Measurements from ENCODE around the gene GALT.

Gene GALT

DNA sequence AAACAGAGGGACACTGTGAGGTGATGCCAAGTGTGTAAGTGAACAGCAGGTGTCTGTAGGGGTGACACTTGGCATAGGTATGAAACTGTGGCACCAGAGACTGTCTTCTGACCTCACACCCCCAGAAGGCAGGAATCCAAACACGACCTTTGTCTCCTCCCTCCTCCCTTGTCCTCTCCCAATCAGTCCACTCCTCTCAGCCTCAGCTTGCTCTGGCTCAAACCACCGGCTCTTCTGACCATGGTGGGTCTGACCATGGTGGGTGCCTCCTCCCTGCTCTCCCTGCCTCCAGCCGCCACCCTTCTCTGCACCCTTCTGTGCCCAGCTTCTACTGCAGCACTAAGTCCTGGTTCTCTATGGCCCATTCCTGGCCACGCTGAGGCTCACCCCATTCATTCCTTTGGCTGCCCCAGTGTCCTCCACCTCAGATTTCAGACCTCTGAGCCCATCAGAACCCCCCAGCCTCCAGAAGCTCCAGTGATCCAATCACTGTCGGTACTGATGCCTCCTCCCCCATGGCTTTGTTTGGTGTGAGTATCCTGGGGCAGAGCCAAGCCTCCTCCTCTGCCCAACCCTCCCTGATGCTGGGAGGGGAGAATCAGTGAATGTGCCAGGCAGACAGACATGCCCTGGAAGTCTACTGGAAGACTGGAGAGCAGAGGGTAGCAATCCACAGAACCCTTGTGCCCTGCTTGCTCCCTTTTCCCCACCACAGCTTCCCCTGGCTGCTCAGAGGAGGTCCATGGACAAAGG is 15.9 kb upstream of the GALT start:
- DNase-seq (ENCODE audit: low read depth, low spot score), result no peak
- TF ChIP-seq, protein P1, sequence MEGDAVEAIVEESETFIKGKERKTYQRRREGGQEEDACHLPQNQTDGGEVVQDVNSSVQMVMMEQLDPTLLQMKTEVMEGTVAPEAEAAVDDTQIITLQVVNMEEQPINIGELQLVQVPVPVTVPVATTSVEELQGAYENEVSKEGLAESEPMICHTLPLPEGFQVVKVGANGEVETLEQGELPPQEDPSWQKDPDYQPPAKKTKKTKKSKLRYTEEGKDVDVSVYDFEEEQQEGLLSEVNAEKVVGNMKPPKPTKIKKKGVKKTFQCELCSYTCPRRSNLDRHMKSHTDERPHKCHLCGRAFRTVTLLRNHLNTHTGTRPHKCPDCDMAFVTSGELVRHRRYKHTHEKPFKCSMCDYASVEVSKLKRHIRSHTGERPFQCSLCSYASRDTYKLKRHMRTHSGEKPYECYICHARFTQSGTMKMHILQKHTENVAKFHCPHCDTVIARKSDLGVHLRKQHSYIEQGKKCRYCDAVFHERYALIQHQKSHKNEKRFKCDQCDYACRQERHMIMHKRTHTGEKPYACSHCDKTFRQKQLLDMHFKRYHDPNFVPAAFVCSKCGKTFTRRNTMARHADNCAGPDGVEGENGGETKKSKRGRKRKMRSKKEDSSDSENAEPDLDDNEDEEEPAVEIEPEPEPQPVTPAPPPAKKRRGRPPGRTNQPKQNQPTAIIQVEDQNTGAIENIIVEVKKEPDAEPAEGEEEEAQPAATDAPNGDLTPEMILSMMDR (IDR thresholded peaks at IDR 0.05; ENCODE audit: insufficient read depth, low read length, missing control alignments), result no peak
- ChIA-PET CTCF (interaction anchor here (1.1 to 10.9 kb wide), 9 partner anchors 9 to 83 kb away, joined by 3 to 274 read pairs (median 6); partner anchors contain the start of genes DCTN3, GALT and RPP25L), POLR2A (no interaction called here)
- H3K4me3 ChIP-seq (ENCODE audit: low read depth, low read length), result no peak overlapping the region

- ChIA-PET CTCF (interaction anchor here (1.0 to 10.9 kb wide), 15 partner anchors 8 to 131 kb away, joined by 3 to 274 read pairs (median 11); partner anchors contain the start of genes DCTN3, GALT, IL11RA and RPP25L), POLR2A (interaction anchor here (0.5 kb wide), 1 partner anchor 269 kb away, joined by 3 read pairs; no protein-coding TSS in a partner anchor)
- no peak for DNase-seq (ENCODE audit: low read depth, low spot score)
- TF ChIP-seq, protein P1 (IDR thresholded peaks at IDR 0.05; ENCODE audit: insufficient read depth, low read length, missing control alignments), result no peak
- no peak overlapping the region for H3K4me3 ChIP-seq (ENCODE audit: low read depth, low read length)
These were observed 13.3 kb upstream of the GALT start for GRCh38 chr9:34633166-34633565.

DNA sequence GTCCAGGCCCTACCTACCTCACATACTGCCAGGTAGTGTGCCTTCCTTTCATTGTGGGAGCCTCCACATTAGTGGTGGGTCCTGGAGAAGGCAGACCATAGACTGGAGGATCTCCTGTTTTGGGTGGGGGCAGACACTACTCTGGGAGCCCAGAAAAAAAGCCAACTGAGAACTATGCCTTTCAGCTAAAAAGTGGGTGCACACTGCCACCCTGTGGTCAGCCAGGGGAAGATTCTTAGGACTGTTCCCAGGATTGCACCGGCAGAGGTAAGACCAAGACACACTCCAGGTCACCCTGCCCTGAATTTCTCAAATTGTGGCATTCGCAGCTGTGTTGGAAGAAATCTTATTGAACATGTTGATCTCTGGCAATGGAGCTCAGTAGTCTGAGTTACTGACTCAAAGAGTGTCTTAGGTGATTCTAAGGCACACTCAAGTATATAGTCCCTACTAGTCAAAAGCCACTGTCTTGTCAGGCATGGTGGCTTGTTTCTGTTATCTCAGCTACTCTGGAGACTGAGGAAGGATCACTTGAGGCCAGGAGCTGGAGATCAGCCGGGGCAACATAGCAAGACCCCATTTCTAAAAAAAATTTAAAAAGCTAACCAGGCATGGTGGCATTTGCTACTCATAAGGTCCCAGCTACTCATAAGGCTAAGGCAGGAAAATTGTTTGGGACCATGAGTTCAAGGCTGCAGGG is 12.5 kb upstream of the GALT start:
- TF ChIP-seq, protein P1 (IDR thresholded peaks at IDR 0.05; ENCODE audit: insufficient read depth, low read length, missing control alignments), result peak; percentile 82
- POLR2A ChIA-PET, result interaction anchor here (0.5 to 0.6 kb wide), 2 partner anchors 14 to 270 kb away, joined by 3 read pairs; partner anchors contain the start of gene DCTN3
- no peak for DNase-seq (ENCODE audit: low read depth, low spot score)
- CTCF ChIA-PET, result interaction anchor here (0.6 to 10.9 kb wide), 32 partner anchors 9 to 302 kb away, joined by 3 to 274 read pairs (median 6); partner anchors contain the start of genes DCTN3, ENHO, GALT and IL11RA
- no peak overlapping the region for H3K4me3 ChIP-seq (ENCODE audit: low read depth, low read length)

- TF ChIP-seq, protein P1 (IDR thresholded peaks at IDR 0.05; ENCODE audit: insufficient read depth, low read length, missing control alignments), result no peak
- DNase-seq (ENCODE audit: low read depth, low spot score), result no peak
- H3K4me3 ChIP-seq (ENCODE audit: low read depth, low read length), result no peak overlapping the region
- ChIA-PET CTCF (interaction anchor here (0.6 to 10.9 kb wide), 35 partner anchors 9 to 303 kb away, joined by 3 to 274 read pairs (median 6); partner anchors contain the start of genes DCTN3, ENHO, GALT and IL11RA), POLR2A (interaction anchor here (0.5 to 0.6 kb wide), 3 partner anchors 15 to 1094 kb away, joined by 3 read pairs; partner anchors contain the start of gene DCTN3)
These were observed 11.8 kb upstream of the GALT start for GRCh38 chr9:34634551-34635248.

DNA sequence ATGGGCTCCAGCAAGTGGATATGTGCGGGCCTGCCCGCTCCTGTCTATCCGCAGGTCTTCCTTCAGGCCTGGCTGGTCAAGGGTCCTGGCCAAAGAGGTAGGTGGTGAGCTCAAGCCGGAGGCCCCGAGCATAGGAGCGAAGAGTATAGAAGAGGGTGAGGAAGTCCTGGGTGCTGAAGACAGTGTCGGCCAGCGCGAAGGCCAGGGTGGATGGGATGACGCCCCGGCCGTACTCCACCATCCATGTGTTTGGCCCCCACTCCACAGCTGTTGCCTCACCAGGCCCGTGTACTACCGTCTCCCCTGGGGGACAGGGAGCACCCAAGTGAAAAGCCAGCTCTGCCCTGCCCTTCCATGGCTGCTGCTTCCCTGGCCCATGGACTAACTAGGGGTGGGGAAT is 10.9 kb upstream of the GALT start:
- ChIA-PET POLR2A (interaction anchor here (0.6 to 0.7 kb wide), 2 partner anchors 11 to 21 kb away, joined by 3 read pairs; partner anchors contain the start of gene GALT), CTCF (interaction anchor here (0.9 to 10.9 kb wide), 13 partner anchors 10 to 303 kb away, joined by 4 to 274 read pairs (median 14); partner anchors contain the start of genes DCTN3, GALT and RPP25L)
- H3K4me3 ChIP-seq (ENCODE audit: low read depth, low read length), result no peak overlapping the region
- TF ChIP-seq, protein P1 (IDR thresholded peaks at IDR 0.05; ENCODE audit: insufficient read depth, low read length, missing control alignments), result no peak
- DNase-seq (ENCODE audit: low read depth, low spot score), result no peak

All from AG04449 (cell line).